BLaER1 treated with 17β-estradiol and CSF1 and Interleukin-3, amounts not matched to agents 10 nM and 100 nM (cell line): ENCODE measurements around the gene XRCC4.

Experiments
- H3K27ac ChIP-seq, 11 experiments: shearing (Covaris generic); formaldehyde crosslinking; 2 replicates each; pipeline ENCODE4 v1.8.1; 2022
- H3K27me3 ChIP-seq, 11 experiments: shearing (Covaris generic); formaldehyde crosslinking; 2 replicates each; pipeline ENCODE4 v1.8.1; 2022
- H3K36me3 ChIP-seq, 11 experiments: shearing (Covaris generic); formaldehyde crosslinking; 2 replicates each; pipeline ENCODE4 v1.8.1; 2022
- H3K4me1 ChIP-seq, 10 experiments: shearing (Covaris generic); formaldehyde crosslinking; 2 replicates each; pipeline ENCODE4 v1.8.1; 2022
- H3K4me2 ChIP-seq, 11 experiments: shearing (Covaris generic); formaldehyde crosslinking; 2 replicates each; pipeline ENCODE4 v1.8.1; 2022
- H3K4me3 ChIP-seq, 10 experiments: shearing (Covaris generic); formaldehyde crosslinking; 2 replicates each; pipeline ENCODE4 v1.8.1; 2022
- H3K9ac ChIP-seq, 11 experiments: shearing (Covaris generic); formaldehyde crosslinking; 2 replicates each; pipeline ENCODE4 v1.8.1; 2022
- H3K9me3 ChIP-seq, 11 experiments: shearing (Covaris generic); formaldehyde crosslinking; replicated peaks in 1 of 11; 2 replicates each; pipeline ENCODE4 v1.8.1; 2022
- H4K20me1 ChIP-seq, 11 experiments: shearing (Covaris generic); formaldehyde crosslinking; 2 replicates each; pipeline ENCODE4 v1.8.1; 2022
- Cebpa-rat ChIP-seq, 11 experiments: shearing (Covaris generic); IDR thresholded peaks; 2 replicates each; pipeline ENCODE4 v1.8.1; 2022

Gene XRCC4

DNA sequence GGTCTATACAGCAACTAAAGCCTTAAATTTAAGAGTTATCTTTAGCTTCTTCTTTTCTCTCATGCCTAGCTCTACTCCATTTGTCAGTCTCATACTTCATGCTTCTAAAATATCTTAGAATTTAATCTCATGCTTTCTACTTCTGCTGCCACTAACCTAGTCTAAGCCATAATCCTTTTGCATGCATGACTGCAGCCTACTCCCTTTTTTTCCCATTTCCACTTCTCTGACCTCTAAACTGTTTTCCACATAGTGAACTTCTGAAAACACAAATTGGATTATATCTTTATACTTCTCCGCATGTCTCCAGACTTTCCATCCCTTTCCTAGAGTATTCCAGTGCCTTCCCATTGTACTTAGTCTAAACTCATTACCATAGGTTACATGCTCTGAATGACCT lies 193.0 kb downstream of the XRCC4 start:
- Histone ChIP-seq H3K4me2 (no peak overlapping the region), H4K20me1 (no peaks in the 10 kb centered on the region), H3K9me3 (peaks cover 0 to 30% (median 6%) of the 10 kb centered on the region in 11 experiments; a peak in 10 of 22 replicates), H3K9ac (no peak overlapping the region), H3K36me3 (0 out of 22 replicates have a peak, but pooled peaks cover 0 to 4% (median 0%) of the 10 kb centered on the region in 11 experiments), H3K4me1 (no peaks in the 10 kb centered on the region), H3K27me3 (no peaks in the 10 kb centered on the region), H3K27ac (no peak overlapping the region), H3K4me3 (no peak overlapping the region)
- no peak for TF ChIP-seq Cebpa-rat (IDR thresholded peaks at IDR 0.05)

DNA sequence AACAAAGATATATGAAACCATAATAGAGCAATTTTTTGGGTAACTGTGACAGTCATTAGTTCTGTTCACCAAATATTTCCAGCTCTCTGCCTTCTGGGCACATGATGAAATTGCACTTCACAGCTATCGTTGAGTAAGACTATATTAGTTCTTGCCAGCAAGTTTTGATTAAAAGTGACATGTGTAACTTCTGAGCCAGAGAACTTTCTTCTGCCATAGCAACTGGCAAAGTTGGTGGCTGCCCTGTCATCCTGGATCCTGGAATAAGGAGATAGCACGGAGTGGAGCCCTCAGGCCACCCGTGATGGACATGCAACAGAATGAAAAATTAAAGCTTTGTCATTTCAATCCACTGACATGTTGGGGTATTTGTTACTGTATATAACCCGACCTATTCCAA lies 199.8 kb downstream of the XRCC4 start:
- Histone ChIP-seq H3K9ac (no peak overlapping the region), H3K4me1 (peaks cover 0 to 10% (median 0%) of the 10 kb centered on the region in 10 experiments; a peak in 4 of 20 replicates), H3K4me2 (no peak overlapping the region), H3K4me3 (no peak overlapping the region), H4K20me1 (no peaks in the 10 kb centered on the region), H3K36me3 (0 out of 22 replicates have a peak, but pooled peaks cover 0 to 4% (median 0%) of the 10 kb centered on the region in 11 experiments), H3K27ac (no peak overlapping the region), H3K27me3 (no peaks in the 10 kb centered on the region), H3K9me3 (peaks cover 0 to 35% (median 6%) of the 10 kb centered on the region in 11 experiments; a peak in 10 of 22 replicates)
- no peak for TF ChIP-seq Cebpa-rat (IDR thresholded peaks at IDR 0.05)

DNA sequence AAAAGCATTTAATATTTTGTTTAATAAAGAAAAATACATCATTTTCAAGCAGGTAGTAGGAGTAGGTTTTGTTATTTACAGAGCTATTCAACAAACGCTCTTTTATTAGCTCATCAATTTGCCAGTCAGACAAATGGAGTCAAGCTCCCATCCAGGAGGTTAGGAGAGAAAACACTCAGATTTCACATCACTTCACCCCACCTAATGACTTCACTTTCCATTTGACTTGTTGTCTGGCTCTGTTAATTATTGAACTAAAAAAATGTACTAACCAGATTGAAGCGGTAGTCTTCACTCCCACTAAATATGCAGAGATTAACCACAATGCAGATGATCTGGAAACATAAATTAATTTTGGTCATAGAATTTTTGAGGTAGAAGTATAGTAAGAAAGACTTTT lies 200.6 kb downstream of the XRCC4 start:
- Histone ChIP-seq H3K36me3 (0 out of 22 replicates have a peak, but pooled peaks cover 0 to 4% (median 0%) of the 10 kb centered on the region in 11 experiments), H3K9me3 (peaks cover 0 to 28% (median 6%) of the 10 kb centered on the region in 11 experiments; a peak in 10 of 22 replicates), H3K9ac (no peak overlapping the region), H3K4me2 (no peak overlapping the region), H3K27ac (no peak overlapping the region), H3K4me1 (peaks cover 0 to 10% (median 0%) of the 10 kb centered on the region in 10 experiments; a peak in 4 of 20 replicates), H4K20me1 (no peaks in the 10 kb centered on the region), H3K4me3 (no peak overlapping the region), H3K27me3 (no peaks in the 10 kb centered on the region)
- no peak for TF ChIP-seq Cebpa-rat (IDR thresholded peaks at IDR 0.05)

DNA sequence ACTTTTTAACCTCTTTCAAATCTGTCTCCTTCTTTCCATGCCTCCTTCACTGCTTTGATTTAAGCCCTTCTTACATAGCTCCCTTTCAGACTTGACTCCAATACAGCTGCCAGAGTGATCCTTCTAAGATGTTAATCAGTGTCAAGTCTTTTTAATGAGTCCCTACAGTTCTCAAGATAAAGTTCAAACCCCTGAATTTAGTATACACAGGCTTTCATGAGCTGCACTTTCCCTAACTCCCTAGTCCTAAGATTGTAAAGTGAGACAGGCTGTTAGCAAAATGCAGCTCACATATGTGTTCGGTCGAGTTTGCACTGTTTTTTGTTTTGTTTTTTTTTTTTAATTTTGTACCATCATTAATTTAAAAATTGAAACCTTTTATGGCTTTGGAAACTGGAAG lies 203.8 kb downstream of the XRCC4 start:
- Histone ChIP-seq H3K9ac (no peak overlapping the region), H3K36me3 (no peaks in the 10 kb centered on the region), H4K20me1 (no peaks in the 10 kb centered on the region), H3K4me1 (peaks cover 0 to 18% (median 0%) of the 10 kb centered on the region in 10 experiments; a peak in 5 of 20 replicates), H3K4me2 (peak overlapping the region in 1 of 11 experiments; percentile 47; a peak in 3 of 22 replicates), H3K27me3 (no peaks in the 10 kb centered on the region), H3K4me3 (no peak overlapping the region), H3K27ac (no peak overlapping the region; a peak in 1 of 22 replicates), H3K9me3 (0 out of 22 replicates have a peak, but pooled peaks cover 0 to 6% (median 0%) of the 10 kb centered on the region in 11 experiments)
- TF ChIP-seq Cebpa-rat (IDR thresholded peaks at IDR 0.05), result no peak

DNA sequence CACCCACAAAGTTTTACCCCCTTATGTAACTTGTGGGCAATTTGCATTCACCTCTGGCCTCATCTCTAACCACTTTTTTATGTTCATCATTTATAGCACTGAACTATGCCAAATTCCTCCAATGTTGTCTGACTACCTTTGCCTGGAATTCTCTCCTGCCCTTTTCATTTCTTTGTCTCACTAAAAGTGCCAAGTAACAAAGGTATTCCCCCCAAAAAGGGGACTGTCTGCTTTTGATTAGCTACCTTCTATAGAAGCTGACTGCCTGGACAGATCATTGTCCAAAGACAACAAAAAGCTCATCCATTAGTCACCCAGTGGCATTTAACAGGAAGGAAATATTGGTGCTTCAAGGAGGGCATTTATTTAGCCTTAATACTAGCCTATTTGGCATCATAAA lies 204.3 kb downstream of the XRCC4 start:
- H3K27ac ChIP-seq, result no peak overlapping the region
- TF ChIP-seq Cebpa-rat (IDR thresholded peaks at IDR 0.05), result no peak

DNA sequence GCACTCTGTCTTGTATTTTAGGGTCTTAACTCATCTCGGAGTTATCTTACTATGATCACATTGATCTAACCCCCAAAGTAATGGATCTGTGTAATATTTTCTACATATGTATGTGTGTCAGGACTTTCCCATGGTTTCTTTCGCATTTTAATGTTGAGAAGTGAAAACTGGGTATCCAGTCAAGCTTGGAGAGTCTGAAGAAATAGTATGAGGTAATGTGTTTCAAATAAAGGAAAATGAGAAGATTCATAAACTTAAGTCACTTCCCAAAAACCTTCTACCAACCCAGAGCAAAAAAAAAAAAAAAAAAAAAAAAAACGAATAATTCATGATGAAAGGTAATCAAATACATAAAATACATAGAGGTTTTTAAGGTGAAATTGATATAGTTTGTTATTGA lies 206.4 kb downstream of the XRCC4 start:
- peak overlapping the region in 4 of 11 experiments; percentile 23 to 58 (median 42); a peak in 5 of 22 replicates for H3K27ac ChIP-seq
- H3K27me3 ChIP-seq, result no peaks in the 10 kb centered on the region
- H3K9me3 ChIP-seq, result peaks cover 0 to 12% (median 0%) of the 10 kb centered on the region in 11 experiments; a peak in 2 of 22 replicates
- no peak overlapping the region for H3K9ac ChIP-seq
- no peaks in the 10 kb centered on the region for H3K36me3 ChIP-seq
- no peak for TF ChIP-seq Cebpa-rat (IDR thresholded peaks at IDR 0.05)
- no peaks in the 10 kb centered on the region for H4K20me1 ChIP-seq
- H3K4me3 ChIP-seq, result no peak overlapping the region
- peaks cover 0 to 18% (median 0%) of the 10 kb centered on the region in 10 experiments; a peak in 5 of 20 replicates for H3K4me1 ChIP-seq
- H3K4me2 ChIP-seq, result peak overlapping the region in 2 of 11 experiments; percentile 24 to 49; a peak in 3 of 22 replicates

More for the DNA sequence above, 204.3 kb downstream of the XRCC4 start:
- Histone ChIP-seq H3K9ac (no peak overlapping the region), H3K27me3 (no peaks in the 10 kb centered on the region), H3K4me3 (no peak overlapping the region), H3K9me3 (0 out of 22 replicates have a peak, but pooled peaks cover 0 to 6% (median 0%) of the 10 kb centered on the region in 11 experiments), H4K20me1 (no peaks in the 10 kb centered on the region), H3K36me3 (no peaks in the 10 kb centered on the region), H3K4me2 (peak overlapping the region in 3 of 11 experiments; percentile 10 to 47 (median 32); a peak in 5 of 22 replicates), H3K4me1 (peaks cover 0 to 18% (median 0%) of the 10 kb centered on the region in 10 experiments; a peak in 5 of 20 replicates)

DNA sequence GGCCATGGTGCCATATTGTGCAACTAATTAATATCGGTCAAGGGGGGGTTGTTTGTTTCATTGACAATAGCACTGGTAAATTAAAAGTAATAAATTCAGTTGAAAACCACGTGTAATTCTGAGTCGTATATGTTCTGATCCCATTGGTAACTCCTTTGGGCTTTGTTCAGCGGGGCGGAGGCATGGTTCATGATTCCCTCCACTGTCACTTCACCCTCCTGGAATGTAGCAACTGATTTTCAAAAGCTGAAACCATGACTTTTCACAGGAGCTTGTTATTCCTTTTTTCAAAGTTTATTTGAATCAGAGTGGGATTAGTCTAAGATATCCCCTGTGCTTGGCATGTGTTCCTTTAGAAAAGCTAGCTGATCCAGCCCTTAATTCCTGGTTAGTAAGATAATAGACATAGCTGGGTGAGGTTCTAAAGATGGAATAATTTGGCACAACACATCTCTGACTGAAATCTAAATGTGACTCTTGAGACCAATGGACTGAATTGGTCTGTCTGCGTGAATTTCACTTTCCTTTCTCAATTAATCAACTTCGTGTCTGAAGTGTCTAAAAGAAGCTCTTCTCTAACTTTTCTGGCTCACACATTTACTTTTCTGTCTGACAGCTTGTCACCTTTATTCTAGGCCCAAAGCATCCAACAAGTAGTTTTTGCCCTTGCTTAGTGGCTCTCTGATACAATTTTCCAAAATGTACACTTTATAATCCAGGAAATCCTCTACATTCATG lies 208.5 kb downstream of the XRCC4 start:
- no peak for TF ChIP-seq Cebpa-rat (IDR thresholded peaks at IDR 0.05)
- no peaks in the 10 kb centered on the region for H4K20me1 ChIP-seq
- H3K27me3 ChIP-seq, result no peaks in the 10 kb centered on the region
- no peak overlapping the region for H3K27ac ChIP-seq
- no peak overlapping the region for H3K4me3 ChIP-seq
- peaks cover 0 to 23% (median 0%) of the 10 kb centered on the region in 11 experiments; a peak in 4 of 22 replicates for H3K9me3 ChIP-seq
- peaks cover 0 to 18% (median 0%) of the 10 kb centered on the region in 10 experiments; a peak in 5 of 20 replicates for H3K4me1 ChIP-seq
- H3K36me3 ChIP-seq, result peaks cover 0 to 11% (median 0%) of the 10 kb centered on the region in 11 experiments; a peak in 2 of 22 replicates
- H3K9ac ChIP-seq, result no peak overlapping the region
- H3K4me2 ChIP-seq, result no peak overlapping the region

DNA sequence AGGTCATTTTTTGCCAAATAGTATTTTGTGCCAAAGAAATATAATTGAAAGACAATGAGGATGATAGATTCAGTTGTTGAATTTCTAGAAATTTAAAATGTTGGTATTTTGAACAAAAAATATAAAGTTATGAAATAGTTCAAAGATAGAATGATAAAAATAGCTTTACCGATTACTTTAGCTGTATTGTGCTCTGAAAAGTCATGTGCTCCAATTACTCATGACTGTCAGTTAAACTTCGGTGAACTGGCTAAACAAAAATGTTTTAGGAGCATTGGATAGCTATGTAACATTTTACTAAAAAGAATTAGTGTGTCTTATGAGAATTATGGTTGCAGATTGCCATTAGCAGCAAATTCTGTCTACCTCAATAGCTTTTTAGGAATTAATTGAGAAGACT lies 216.9 kb downstream of the XRCC4 start:
- no peak overlapping the region for H3K9ac ChIP-seq
- H3K27ac ChIP-seq, result no peak overlapping the region
- peaks cover 0 to 28% (median 3%) of the 10 kb centered on the region in 11 experiments; a peak in 14 of 22 replicates for H3K9me3 ChIP-seq
- no peaks in the 10 kb centered on the region for H3K27me3 ChIP-seq
- no peak for TF ChIP-seq Cebpa-rat (IDR thresholded peaks at IDR 0.05)
- no peak overlapping the region for H3K4me3 ChIP-seq
- peaks cover 0 to 11% (median 0%) of the 10 kb centered on the region in 11 experiments; a peak in 4 of 22 replicates for H3K36me3 ChIP-seq
- no peaks in the 10 kb centered on the region for H4K20me1 ChIP-seq
- peaks cover 0 to 18% (median 0%) of the 10 kb centered on the region in 10 experiments; a peak in 3 of 20 replicates for H3K4me1 ChIP-seq
- H3K4me2 ChIP-seq, result peak overlapping the region in 2 of 11 experiments; percentile 19 to 24; a peak in 2 of 22 replicates

DNA sequence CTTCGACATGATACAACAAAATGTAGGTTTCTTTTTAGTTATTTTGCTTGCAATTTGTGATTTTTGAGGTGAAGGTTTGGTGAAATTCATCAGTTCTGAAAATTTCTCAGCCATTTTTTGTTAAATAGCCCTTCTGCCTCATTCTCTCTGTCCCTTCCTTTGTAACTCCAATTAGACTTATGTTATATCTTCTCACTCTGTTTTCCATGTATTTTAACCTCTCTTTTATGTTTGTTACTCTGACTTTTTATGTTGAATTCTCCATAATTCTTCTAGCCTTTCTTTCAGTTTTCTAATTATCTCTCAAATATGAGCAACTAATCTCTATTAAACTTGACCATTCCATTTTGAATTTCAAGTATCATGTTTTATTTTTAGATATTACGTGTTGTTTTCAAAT lies 222.0 kb downstream of the XRCC4 start:
- Histone ChIP-seq H3K9me3 (peaks cover 11 to 60% (median 22%) of the 10 kb centered on the region in 11 experiments; a peak in 21 of 22 replicates), H4K20me1 (no peaks in the 10 kb centered on the region), H3K27ac (peak overlapping the region in 2 of 11 experiments; percentile 22 to 25; a peak in 2 of 22 replicates), H3K36me3 (peaks cover 0 to 25% (median 0%) of the 10 kb centered on the region in 11 experiments; a peak in 6 of 22 replicates), H3K9ac (no peak overlapping the region), H3K4me2 (no peak overlapping the region), H3K27me3 (no peaks in the 10 kb centered on the region), H3K4me3 (no peak overlapping the region; a peak in 1 of 20 replicates), H3K4me1 (peaks cover 0 to 22% (median 0%) of the 10 kb centered on the region in 10 experiments; a peak in 6 of 20 replicates)
- TF ChIP-seq Cebpa-rat (IDR thresholded peaks at IDR 0.05), result no peak
